ENCODE data around the gene IRF9.

Gene IRF9

DNA sequence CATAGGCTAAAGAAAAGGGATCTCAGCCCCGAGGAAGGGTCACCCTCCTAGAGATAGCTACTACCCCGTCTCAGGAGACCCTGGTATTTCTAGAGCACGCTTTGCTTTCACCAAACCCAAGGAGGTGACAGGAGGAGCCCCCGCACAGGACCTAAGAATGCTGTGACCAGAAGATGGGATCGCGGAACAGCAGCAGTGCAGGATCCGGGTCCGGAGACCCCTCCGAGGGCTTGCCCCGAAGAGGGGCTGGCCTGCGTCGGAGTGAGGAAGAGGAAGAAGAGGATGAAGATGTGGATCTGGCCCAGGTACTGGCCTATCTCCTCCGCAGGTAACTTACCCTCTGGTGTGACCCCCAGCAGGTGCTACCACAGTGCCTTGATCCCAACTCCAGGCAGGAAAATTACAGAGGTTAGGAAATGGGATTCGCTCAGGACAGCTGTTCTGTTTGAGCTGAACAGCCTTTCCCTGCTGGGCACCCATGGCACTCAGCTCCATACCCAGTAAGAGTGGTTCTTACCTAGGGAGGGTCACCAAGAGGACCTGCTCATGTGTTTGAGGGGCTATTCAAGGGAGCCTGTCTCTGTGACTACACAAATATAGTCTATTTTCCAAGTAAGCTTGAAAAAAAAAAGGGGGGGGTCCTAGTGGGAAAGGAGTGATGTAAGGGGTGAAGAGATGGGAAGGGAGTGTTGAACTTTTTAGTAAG is 45.5 kb upstream of the IRF9 start:
- H3K27me3 ChIP-seq (ENCODE audit: control insufficient read depth, insufficient read depth, low read length) = no peaks in the 10 kb centered on the region
- peaks cover 22% of the 10 kb centered on the region for H3K79me2 ChIP-seq
- peak overlapping the region; percentile 72 for H2AFZ ChIP-seq
- peak overlapping the region; percentile 42 for H3K9ac ChIP-seq
- no peaks in the 10 kb centered on the region for H3K9me3 ChIP-seq (ENCODE audit: control insufficient read depth, low read length)
- H3K4me1 ChIP-seq = peaks cover 13% of the 10 kb centered on the region
- TF ChIP-seq, protein P1, sequence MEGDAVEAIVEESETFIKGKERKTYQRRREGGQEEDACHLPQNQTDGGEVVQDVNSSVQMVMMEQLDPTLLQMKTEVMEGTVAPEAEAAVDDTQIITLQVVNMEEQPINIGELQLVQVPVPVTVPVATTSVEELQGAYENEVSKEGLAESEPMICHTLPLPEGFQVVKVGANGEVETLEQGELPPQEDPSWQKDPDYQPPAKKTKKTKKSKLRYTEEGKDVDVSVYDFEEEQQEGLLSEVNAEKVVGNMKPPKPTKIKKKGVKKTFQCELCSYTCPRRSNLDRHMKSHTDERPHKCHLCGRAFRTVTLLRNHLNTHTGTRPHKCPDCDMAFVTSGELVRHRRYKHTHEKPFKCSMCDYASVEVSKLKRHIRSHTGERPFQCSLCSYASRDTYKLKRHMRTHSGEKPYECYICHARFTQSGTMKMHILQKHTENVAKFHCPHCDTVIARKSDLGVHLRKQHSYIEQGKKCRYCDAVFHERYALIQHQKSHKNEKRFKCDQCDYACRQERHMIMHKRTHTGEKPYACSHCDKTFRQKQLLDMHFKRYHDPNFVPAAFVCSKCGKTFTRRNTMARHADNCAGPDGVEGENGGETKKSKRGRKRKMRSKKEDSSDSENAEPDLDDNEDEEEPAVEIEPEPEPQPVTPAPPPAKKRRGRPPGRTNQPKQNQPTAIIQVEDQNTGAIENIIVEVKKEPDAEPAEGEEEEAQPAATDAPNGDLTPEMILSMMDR (IDR thresholded peaks at IDR 0.05) = no peak
- H3K4me2 ChIP-seq (ENCODE audit: low read length) = peak overlapping the region; percentile 84
- peak overlapping the region; percentile 99 for H3K4me3 ChIP-seq (ENCODE audit: low read depth, low read length)
- H3K36me3 ChIP-seq (ENCODE audit: control insufficient read depth, insufficient read depth, low read length) = no peaks in the 10 kb centered on the region
- peak overlapping the region; percentile 100 for H3K27ac ChIP-seq

DNA sequence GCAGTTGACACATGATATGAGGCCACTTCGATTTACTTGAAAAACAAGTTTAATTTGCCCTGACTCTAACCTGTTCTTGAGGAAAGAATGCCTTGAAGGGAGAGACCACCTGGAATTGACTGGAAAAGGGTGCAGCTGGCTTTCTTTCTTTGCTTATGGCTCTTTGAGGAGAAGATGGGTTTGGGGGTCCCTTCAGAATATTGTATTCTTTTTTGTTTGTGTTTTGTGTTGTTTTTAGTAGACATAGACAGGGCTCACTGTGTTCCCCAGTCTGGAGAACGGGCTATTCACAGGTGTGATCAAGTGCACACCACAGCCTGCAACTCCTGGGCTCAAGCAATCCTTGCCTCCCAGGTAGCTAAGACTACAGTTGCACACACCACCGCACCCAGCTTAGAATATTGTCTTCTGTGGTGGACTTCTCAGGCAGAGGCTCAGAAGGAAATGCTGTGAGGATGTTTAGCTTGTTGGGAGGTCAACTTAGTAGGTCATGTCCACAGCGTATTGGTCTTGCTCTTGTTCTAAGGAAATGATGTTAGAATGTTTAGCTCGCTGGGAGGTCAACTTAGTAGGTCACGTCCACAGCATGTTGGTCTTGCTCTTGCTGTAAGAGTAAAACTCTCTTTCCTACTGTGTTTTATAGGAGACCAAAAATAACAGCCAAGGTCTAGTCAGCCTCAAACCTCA is 44.8 kb upstream of the IRF9 start:
- Histone ChIP-seq H3K27ac (peak overlapping the region; percentile 20), H3K4me2 (ENCODE audit: low read length) (peak overlapping the region; percentile 84), H3K4me1 (peaks cover 13% of the 10 kb centered on the region), H3K4me3 (ENCODE audit: low read depth, low read length) (peak overlapping the region; percentile 99), H2AFZ (no peak overlapping the region), H3K9me3 (ENCODE audit: control insufficient read depth, low read length) (no peaks in the 10 kb centered on the region), H3K79me2 (peaks cover 15% of the 10 kb centered on the region), H3K9ac (no peak overlapping the region), H3K27me3 (ENCODE audit: control insufficient read depth, insufficient read depth, low read length) (no peaks in the 10 kb centered on the region), H3K36me3 (ENCODE audit: control insufficient read depth, insufficient read depth, low read length) (no peaks in the 10 kb centered on the region)
- TF ChIP-seq, protein P1 (IDR thresholded peaks at IDR 0.05) = no peak

DNA sequence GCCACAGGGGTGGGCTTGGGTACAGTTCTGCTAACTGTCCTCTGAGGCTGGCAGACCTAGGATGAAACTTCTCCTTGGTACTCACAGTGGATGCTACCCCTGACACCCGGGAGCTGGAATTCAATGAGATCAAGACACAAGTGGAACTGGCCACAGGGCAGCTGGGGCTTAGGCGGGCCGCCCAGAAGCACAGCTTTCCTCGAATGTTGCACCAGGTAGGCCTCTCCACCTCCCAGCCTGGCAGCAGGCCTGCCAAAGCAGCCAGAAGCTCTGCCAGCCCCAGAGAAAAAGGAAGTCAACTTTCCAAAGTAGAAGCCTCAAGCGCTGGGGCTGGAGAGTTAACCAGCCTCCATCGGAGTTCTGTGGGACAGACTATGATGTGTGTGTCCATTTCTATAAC is 43.9 kb upstream of the IRF9 start:
- Histone ChIP-seq H3K27me3 (ENCODE audit: control insufficient read depth, insufficient read depth, low read length) (no peaks in the 10 kb centered on the region), H3K36me3 (ENCODE audit: control insufficient read depth, insufficient read depth, low read length) (no peaks in the 10 kb centered on the region), H3K79me2 (peaks cover 14% of the 10 kb centered on the region), H3K4me2 (ENCODE audit: low read length) (no peak overlapping the region), H3K27ac (no peak overlapping the region), H3K9ac (no peak overlapping the region), H2AFZ (no peak overlapping the region), H3K9me3 (ENCODE audit: control insufficient read depth, low read length) (no peaks in the 10 kb centered on the region), H3K4me3 (ENCODE audit: low read depth, low read length) (no peak overlapping the region), H3K4me1 (peaks cover 13% of the 10 kb centered on the region)
- TF ChIP-seq, protein P1 (IDR thresholded peaks at IDR 0.05) = no peak

DNA sequence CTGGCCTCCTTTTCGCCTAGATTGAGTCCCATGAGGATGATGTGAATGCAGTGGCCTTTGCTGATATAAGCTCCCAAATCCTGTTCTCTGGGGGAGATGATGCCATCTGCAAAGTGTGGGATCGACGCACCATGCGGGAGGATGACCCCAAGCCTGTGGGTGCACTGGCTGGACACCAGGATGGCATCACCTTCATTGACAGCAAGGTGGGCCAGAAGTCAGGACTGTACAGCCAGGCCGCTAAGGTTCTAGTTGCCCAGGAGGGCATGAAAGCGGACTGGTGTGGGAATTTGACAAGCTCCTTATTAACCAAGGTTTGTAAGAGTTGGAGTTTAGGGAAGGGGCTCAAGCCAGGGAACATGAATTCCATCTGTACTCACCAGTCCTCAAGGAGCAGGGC is 41.4 kb upstream of the IRF9 start:
- Histone ChIP-seq H3K4me3 (ENCODE audit: low read depth, low read length) (no peak overlapping the region), H3K9ac (no peak overlapping the region), H2AFZ (no peak overlapping the region), H3K27ac (no peak overlapping the region), H3K79me2 (peaks cover 14% of the 10 kb centered on the region), H3K4me1 (peaks cover 10% of the 10 kb centered on the region), H3K27me3 (ENCODE audit: control insufficient read depth, insufficient read depth, low read length) (no peaks in the 10 kb centered on the region), H3K9me3 (ENCODE audit: control insufficient read depth, low read length) (no peaks in the 10 kb centered on the region), H3K4me2 (ENCODE audit: low read length) (no peak overlapping the region), H3K36me3 (ENCODE audit: control insufficient read depth, insufficient read depth, low read length) (no peaks in the 10 kb centered on the region)
- TF ChIP-seq, protein P1 (IDR thresholded peaks at IDR 0.05) = no peak
